ENCODE results near the gene FANCC. TPM values are rescaled to one million over a fixed set of nuclear protein-coding genes. Genes with fewer than 3 reads are reported as not detected.
A peak's percentile ranks its signal among the peaks of the same experiment; 100 is the strongest.

Gene FANCC
- total and polyA plus RNA-seq, 12 donors = 1.9 to 6.1 (median 3.3) TPM

DNA sequence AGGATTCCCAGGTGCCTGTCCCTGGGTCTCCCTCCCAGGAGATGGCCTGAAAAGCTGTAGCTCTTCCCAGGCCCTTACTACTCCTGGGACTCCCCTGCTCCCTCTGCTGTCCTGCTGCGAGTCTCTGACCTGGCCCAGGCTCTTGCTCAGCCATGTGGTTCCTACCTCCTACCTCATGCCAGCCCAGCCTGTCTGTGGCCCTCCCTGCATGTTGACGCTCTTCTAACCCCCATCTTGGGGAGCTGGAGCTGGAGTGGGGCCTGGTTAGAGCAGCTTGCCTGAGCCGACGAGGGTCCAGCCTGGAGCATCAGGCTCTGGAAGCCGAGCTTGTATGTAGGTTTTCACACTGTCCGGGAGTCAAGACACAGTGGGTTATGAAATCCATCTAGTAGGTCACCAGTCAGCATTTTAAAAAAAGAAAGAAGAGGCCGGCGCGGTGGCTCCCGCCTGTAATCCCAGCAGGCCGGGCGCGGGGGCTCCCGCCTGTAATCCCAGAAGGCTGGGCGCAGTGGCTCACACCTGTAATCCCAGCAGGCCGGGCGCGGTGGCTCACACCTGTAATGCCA lies 244.4 kb downstream of the FANCC start:
- Histone ChIP-seq H3K36me3 (replicated peaks in 1 of 2) (no peaks in the 10 kb centered on the region), H3K27ac (peak overlapping the region in 1 of 5 donors; percentile 2), H3K27me3 (no peaks in the 10 kb centered on the region), H3K9me3 (replicated peaks in 1 of 3) (no peaks in the 10 kb centered on the region), H3K4me3 (no peak overlapping the region), H3K4me1 (replicated peaks in 1 of 2) (peaks cover 0 to 42% of the 10 kb centered on the region in 2 donors)
- WGBS, 4 donors = 91 to 94% (median 94%) methylated on average over 11 to 18 of the region's 18 CpGs
- peak in 1 of 7 donors; percentile 52 for DNase-seq
- TF ChIP-seq, protein P1, sequence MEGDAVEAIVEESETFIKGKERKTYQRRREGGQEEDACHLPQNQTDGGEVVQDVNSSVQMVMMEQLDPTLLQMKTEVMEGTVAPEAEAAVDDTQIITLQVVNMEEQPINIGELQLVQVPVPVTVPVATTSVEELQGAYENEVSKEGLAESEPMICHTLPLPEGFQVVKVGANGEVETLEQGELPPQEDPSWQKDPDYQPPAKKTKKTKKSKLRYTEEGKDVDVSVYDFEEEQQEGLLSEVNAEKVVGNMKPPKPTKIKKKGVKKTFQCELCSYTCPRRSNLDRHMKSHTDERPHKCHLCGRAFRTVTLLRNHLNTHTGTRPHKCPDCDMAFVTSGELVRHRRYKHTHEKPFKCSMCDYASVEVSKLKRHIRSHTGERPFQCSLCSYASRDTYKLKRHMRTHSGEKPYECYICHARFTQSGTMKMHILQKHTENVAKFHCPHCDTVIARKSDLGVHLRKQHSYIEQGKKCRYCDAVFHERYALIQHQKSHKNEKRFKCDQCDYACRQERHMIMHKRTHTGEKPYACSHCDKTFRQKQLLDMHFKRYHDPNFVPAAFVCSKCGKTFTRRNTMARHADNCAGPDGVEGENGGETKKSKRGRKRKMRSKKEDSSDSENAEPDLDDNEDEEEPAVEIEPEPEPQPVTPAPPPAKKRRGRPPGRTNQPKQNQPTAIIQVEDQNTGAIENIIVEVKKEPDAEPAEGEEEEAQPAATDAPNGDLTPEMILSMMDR (IDR thresholded peaks at IDR 0.05) = peak in 1 of 6 experiments; percentile 22
- TF ChIP-seq POLR2A (IDR thresholded peaks at IDR 0.05) = no peak
- intact Hi-C loops (cut with DNase I) = no loop called here

DNA sequence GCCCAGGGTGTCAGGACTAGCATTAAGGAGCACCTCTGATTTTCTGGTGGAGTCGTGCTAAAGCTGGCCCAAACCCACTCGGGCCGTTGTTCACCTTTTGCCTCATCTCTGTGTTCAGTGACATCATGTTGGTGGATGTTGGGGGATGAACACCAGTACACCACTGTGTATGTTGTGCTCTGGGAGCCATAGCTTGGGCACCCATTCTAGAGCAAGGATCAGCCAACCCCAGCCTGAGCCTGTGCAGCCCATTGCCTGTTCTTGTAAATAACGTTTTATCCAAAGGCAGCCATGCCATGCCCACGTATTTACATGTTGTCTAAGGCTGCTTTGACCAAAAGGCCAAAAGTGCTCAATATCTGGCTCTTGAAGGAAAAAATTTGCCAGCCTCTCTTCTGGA lies 245.6 kb downstream of the FANCC start:
- H3K27ac ChIP-seq = no peak overlapping the region
- DNase-seq = peak in 1 of 7 donors; percentile 43
- H3K4me1 ChIP-seq (replicated peaks in 1 of 2) = peaks cover 0 to 30% of the 10 kb centered on the region in 2 donors
- intact Hi-C loops (cut with DNase I) = no loop called here
- 75 to 96% (median 91%) methylated on average over 5 of the region's 5 CpGs for WGBS, 4 donors
- H3K36me3 ChIP-seq (replicated peaks in 1 of 2) = no peaks in the 10 kb centered on the region
- no peak for TF ChIP-seq POLR2A (IDR thresholded peaks at IDR 0.05)
- TF ChIP-seq, protein P1 (IDR thresholded peaks at IDR 0.05) = no peak
- no peak overlapping the region for H3K4me3 ChIP-seq
- no peaks in the 10 kb centered on the region for H3K9me3 ChIP-seq (replicated peaks in 1 of 3)
- no peaks in the 10 kb centered on the region for H3K27me3 ChIP-seq

DNA sequence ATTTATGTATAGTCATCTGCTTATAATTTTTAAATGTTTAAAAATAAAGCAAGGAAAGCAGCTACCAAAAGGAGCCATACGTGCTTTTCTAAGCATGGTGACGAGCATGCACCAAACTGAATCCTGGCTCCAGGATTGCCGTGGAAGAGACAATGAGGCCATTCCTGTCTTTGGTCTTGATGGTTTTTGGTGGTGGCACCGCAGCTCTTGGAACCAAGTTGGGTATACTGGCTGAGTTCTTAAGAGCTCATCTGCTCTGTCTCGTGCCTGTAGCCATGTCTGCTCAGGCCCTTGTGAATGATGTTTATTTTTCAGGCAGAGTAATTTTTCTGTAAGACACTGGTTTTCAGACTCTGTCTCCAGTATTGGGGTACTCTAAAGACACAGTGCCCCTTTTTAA lies 246.1 kb downstream of the FANCC start:
- Histone ChIP-seq H3K27me3 (no peaks in the 10 kb centered on the region), H3K4me3 (no peak overlapping the region), H3K9me3 (replicated peaks in 1 of 3) (no peaks in the 10 kb centered on the region), H3K36me3 (replicated peaks in 1 of 2) (no peaks in the 10 kb centered on the region), H3K27ac (peak overlapping the region in 1 of 5 donors; percentile 23), H3K4me1 (replicated peaks in 1 of 2) (peaks cover 0 to 29% of the 10 kb centered on the region in 2 donors)
- intact Hi-C loops (cut with DNase I) = no loop called here
- DNase-seq = peak in 1 of 7 donors; percentile 42
- WGBS, 4 donors = 88 to 91% (median 88%) methylated on average over 5 of the region's 5 CpGs
- TF ChIP-seq POLR2A (IDR thresholded peaks at IDR 0.05) = no peak
- TF ChIP-seq, protein P1 (IDR thresholded peaks at IDR 0.05) = no peak

DNA sequence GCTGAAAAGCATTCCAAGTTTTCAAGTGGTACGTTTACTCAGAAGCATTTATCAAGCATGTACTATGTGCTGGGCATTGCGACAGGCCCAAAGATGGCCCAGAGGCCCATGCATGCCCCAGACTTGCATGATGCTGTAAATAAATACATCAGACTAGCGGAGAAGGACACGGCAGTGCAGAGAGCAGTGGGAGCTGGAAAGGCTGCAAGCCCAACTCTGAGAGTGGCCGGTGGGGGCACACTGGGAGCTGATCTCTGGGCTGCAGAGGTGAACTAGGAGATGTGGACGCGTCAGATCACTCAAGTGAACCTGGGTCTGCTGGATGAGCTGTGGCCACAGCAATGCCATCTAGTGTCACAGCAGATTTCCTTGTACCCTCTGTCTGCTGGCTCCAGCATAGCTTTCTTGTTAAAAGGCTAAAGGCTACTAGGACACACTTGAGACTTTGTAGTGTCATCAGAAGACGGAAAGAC lies 246.9 kb downstream of the FANCC start:
- H3K4me1 ChIP-seq (replicated peaks in 1 of 2) = peaks cover 0 to 38% of the 10 kb centered on the region in 2 donors
- H3K36me3 ChIP-seq (replicated peaks in 1 of 2) = no peaks in the 10 kb centered on the region
- DNase-seq = no peak
- TF ChIP-seq, protein P1 (IDR thresholded peaks at IDR 0.05) = no peak
- no peak for TF ChIP-seq POLR2A (IDR thresholded peaks at IDR 0.05)
- intact Hi-C loops (cut with DNase I) = no loop called here
- no peak overlapping the region for H3K4me3 ChIP-seq
- H3K27me3 ChIP-seq = no peaks in the 10 kb centered on the region
- 62 to 67% (median 65%) methylated on average over 8 of the region's 8 CpGs for whole genome bisulfite sequencing, 4 donors
- H3K9me3 ChIP-seq (replicated peaks in 1 of 3) = no peaks in the 10 kb centered on the region
- H3K27ac ChIP-seq = peak overlapping the region in 2 of 5 donors; percentile 30 to 38
